ENCODE measurements around the gene NUP107. TPM values are rescaled to one million over a fixed set of nuclear protein-coding genes. Genes with fewer than 3 reads are reported as not detected.

NUP107 gene
- total RNA-seq, 1 experiment from 2014 or later, result 82.3 TPM

GRCh38 chr12:68671179-68671578 lies 15.6 kb upstream of the NUP107 start:
- H3K27ac ChIP-seq (ENCODE audit: low read length), result no peak overlapping the region
- TSS peak; percentile 29 for BruUV-seq (replicated peaks)
- in situ Hi-C loops (cut with HindIII; ENCODE audit: low pct_unique_long_range_greater_than_20kb, low sequenced_read_pairs) (no loop called here), intact Hi-C loops (cut with micrococcal nuclease; ENCODE audit: unreplicated experiment) (no loop called here)
- no peak overlapping the region for H3K4me3 ChIP-seq (ENCODE audit: low read depth in 2 of 2, low read length in 2 of 2)
- no peak for DNase-seq (ENCODE audit: low read depth, low spot score)
- peaks cover 8% of the 10 kb centered on the region; the same call in 1 of the 2 replicates for H3K4me1 ChIP-seq (ENCODE audit: control insufficient read depth, insufficient read depth, low read length)
- H3K27me3 ChIP-seq (ENCODE audit: control insufficient read depth, insufficient read depth, low read length), result no peaks in the 10 kb centered on the region
- H3K9me3 ChIP-seq (ENCODE audit: control insufficient read depth, insufficient read depth, low read depth, low read length), result no peaks in the 10 kb centered on the region
- TF ChIP-seq REST (IDR thresholded peaks at IDR 0.05; ENCODE audit: insufficient read depth in 1 of 2, low read depth in 2 of 2, low read length in 1 of 2) (no peak), TCF7L2 (IDR thresholded peaks at IDR 0.05; ENCODE audit: low read depth, low read length) (no peak), SIN3A (IDR thresholded peaks at IDR 0.05; ENCODE audit: borderline replicate concordance, insufficient read depth, low read depth, low read length) (no peak), POLR2AphosphoS5 (IDR thresholded peaks at IDR 0.05; ENCODE audit: low read depth, low read length) (no peak), CTCF (IDR thresholded peaks at IDR 0.05) (no peak)
- ChIA-PET POLR2A (no interaction called here), CTCF (no interaction called here)
- no peaks in the 10 kb centered on the region for H3K36me3 ChIP-seq (ENCODE audit: control insufficient read depth, insufficient read depth, low read length)
- no peak for ATAC-seq

GRCh38 chr12:68673788-68674187 lies 13.0 kb upstream of the NUP107 start:
- ChIA-PET CTCF (no interaction called here), POLR2A (no interaction called here)
- no peak for TF ChIP-seq REST (IDR thresholded peaks at IDR 0.05; ENCODE audit: insufficient read depth in 1 of 2, low read depth in 2 of 2, low read length in 1 of 2)
- TF ChIP-seq POLR2AphosphoS5 (IDR thresholded peaks at IDR 0.05; ENCODE audit: low read depth, low read length), result peak; percentile 17; the same call in 1 of the 2 replicates
- no peak for TF ChIP-seq SIN3A (IDR thresholded peaks at IDR 0.05; ENCODE audit: borderline replicate concordance, insufficient read depth, low read depth, low read length)
- no peak for ATAC-seq
- in situ Hi-C loops (cut with HindIII; ENCODE audit: low pct_unique_long_range_greater_than_20kb, low sequenced_read_pairs) (no loop called here), intact Hi-C loops (cut with micrococcal nuclease; ENCODE audit: unreplicated experiment) (no loop called here)
- no peak overlapping the region for H3K4me3 ChIP-seq (ENCODE audit: low read depth in 2 of 2, low read length in 2 of 2)
- DNase-seq (ENCODE audit: low read depth, low spot score), result no peak
- no peaks in the 10 kb centered on the region for H3K36me3 ChIP-seq (ENCODE audit: control insufficient read depth, insufficient read depth, low read length)
- H3K9me3 ChIP-seq (ENCODE audit: control insufficient read depth, insufficient read depth, low read depth, low read length), result no peaks in the 10 kb centered on the region
- BruUV-seq (replicated peaks), result TSS peak; percentile 37
- H3K4me1 ChIP-seq (ENCODE audit: control insufficient read depth, insufficient read depth, low read length), result peaks cover 6% of the 10 kb centered on the region; the same call in 1 of the 2 replicates
- no peaks in the 10 kb centered on the region for H3K27me3 ChIP-seq (ENCODE audit: control insufficient read depth, insufficient read depth, low read length)
- H3K27ac ChIP-seq (ENCODE audit: low read length), result no peak overlapping the region
